Measurements from ENCODE around the gene TBC1D23.

The TBC1D23 gene

GRCh38 chr3:100311011-100311410 is 50.2 kb downstream of the TBC1D23 start (continued):
- TF ChIP-seq ZBTB20 (tag by site-specific recombination; IDR thresholded peaks at IDR 0.05) = no peak
- TF ChIP-seq ZNF658 (tag by site-specific recombination; IDR thresholded peaks at IDR 0.05) = no peak
- TF ChIP-seq ZSCAN4 (tag by site-specific recombination; IDR thresholded peaks at IDR 0.05) = no peak

GRCh38 chr3:100316641-100317069 is 55.9 kb downstream of the TBC1D23 start:
- ChIA-PET CTCF (interaction anchor here (0.6 to 2.2 kb wide), 12 partner anchors 10 to 577 kb away, joined by 3 to 9 read pairs (median 4); no protein-coding TSS in a partner anchor), POLR2A (no interaction called here)
- Histone ChIP-seq H3K36me3 (ENCODE audit: control insufficient read depth in 2 of 2, insufficient read depth in 1 of 2, low read length in 2 of 2) (peaks cover 0 to 18% of the 10 kb centered on the region in 2 experiments; a peak in 1 of 3 replicates), H3K4me3 (ENCODE audit: low read depth, low read length) (no peak overlapping the region), H3K27ac (ENCODE audit: extremely low read depth, low read depth, low read length) (no peak overlapping the region), H3K9me3 (ENCODE audit: control insufficient read depth, insufficient read depth, low read depth, low read length) (no peaks in the 10 kb centered on the region), H3K4me1 (ENCODE audit: control insufficient read depth, insufficient read depth, low read length) (no peaks in the 10 kb centered on the region)
- TF ChIP-seq ZNF654 (tag by site-specific recombination; IDR thresholded peaks at IDR 0.05; ENCODE audit: low read depth) (peak; percentile 71), ZNF174 (tag by site-specific recombination; IDR thresholded peaks at IDR 0.05) (no peak), ZNF362 (tag by site-specific recombination; IDR thresholded peaks at IDR 0.05) (0 out of 2 replicates have a peak, but pooled peaks have one; percentile 25)

GRCh38 chr3:100317912-100318311 is 57.1 kb downstream of the TBC1D23 start:
- Histone ChIP-seq H3K4me3 (ENCODE audit: low read depth, low read length) (no peak overlapping the region), H3K27ac (ENCODE audit: extremely low read depth, low read depth, low read length) (no peak overlapping the region), H3K36me3 (ENCODE audit: control insufficient read depth in 2 of 2, insufficient read depth in 1 of 2, low read length in 2 of 2) (peaks cover 0 to 18% of the 10 kb centered on the region in 2 experiments; a peak in 1 of 3 replicates), H3K4me1 (ENCODE audit: control insufficient read depth, insufficient read depth, low read length) (no peaks in the 10 kb centered on the region), H3K9me3 (ENCODE audit: control insufficient read depth, insufficient read depth, low read depth, low read length) (no peaks in the 10 kb centered on the region)
- ChIA-PET POLR2A (no interaction called here), CTCF (interaction anchor here (1.4 to 1.6 kb wide), 3 partner anchors 9 to 145 kb away, joined by 4 to 6 read pairs (median 4); no protein-coding TSS in a partner anchor)
- no peak for TF ChIP-seq MYNN (tag by site-specific recombination; IDR thresholded peaks at IDR 0.05; ENCODE audit: borderline replicate concordance)
- no peak for TF ChIP-seq ZNF530 (tag by site-specific recombination; IDR thresholded peaks at IDR 0.05; ENCODE audit: low read depth)
- TF ChIP-seq ZNF266 (tag by site-specific recombination; IDR thresholded peaks at IDR 0.05; ENCODE audit: low read depth) = no peak
- no peak for TF ChIP-seq ZNF169 (tag by site-specific recombination; IDR thresholded peaks at IDR 0.05)
- TF ChIP-seq ZNF830 (tag by site-specific recombination; IDR thresholded peaks at IDR 0.05; ENCODE audit: low read depth) = no peak
- no peak for TF ChIP-seq ZNF404 (tag by site-specific recombination; IDR thresholded peaks at IDR 0.05)
- TF ChIP-seq ZBTB26 (tag by site-specific recombination; optimal IDR thresholded peaks at IDR 0.05) = no peak
- no peak for TF ChIP-seq ZNF175 (tag by site-specific recombination; IDR thresholded peaks at IDR 0.05)
- no peak for TF ChIP-seq ZNF704 (tag by site-specific recombination; IDR thresholded peaks at IDR 0.05)
- TF ChIP-seq ZNF214 (tag by site-specific recombination; IDR thresholded peaks at IDR 0.05; ENCODE audit: borderline replicate concordance) = no peak
- TF ChIP-seq ZBTB20 (tag by site-specific recombination; IDR thresholded peaks at IDR 0.05) = no peak
- no peak for TF ChIP-seq ZNF239 (tag by site-specific recombination; IDR thresholded peaks at IDR 0.05)
- TF ChIP-seq ZNF248 (tag by site-specific recombination; IDR thresholded peaks at IDR 0.05) = no peak
- TF ChIP-seq ZNF423 (tag by site-specific recombination; IDR thresholded peaks at IDR 0.05) = no peak
- TF ChIP-seq PRDM2 (tag by site-specific recombination; IDR thresholded peaks at IDR 0.05; ENCODE audit: borderline replicate concordance) = no peak
- TF ChIP-seq ZNF155 (tag by site-specific recombination; IDR thresholded peaks at IDR 0.05) = no peak
